IPS-NIHi11 (cell line): ENCODE results near the gene SAPCD2.
"Not testable (repeated sequence)": the region's sequence is repeated elsewhere in the genome, so short reads cannot be mapped to it uniquely, and the experiment has no call there.

Experiments used
- DNase-seq: peaks from one replicate; pipeline ENCODE4 v3.0.0; 2012; ENCODE audit warnings: mixed read lengths, low spot score

Gene SAPCD2

DNA sequence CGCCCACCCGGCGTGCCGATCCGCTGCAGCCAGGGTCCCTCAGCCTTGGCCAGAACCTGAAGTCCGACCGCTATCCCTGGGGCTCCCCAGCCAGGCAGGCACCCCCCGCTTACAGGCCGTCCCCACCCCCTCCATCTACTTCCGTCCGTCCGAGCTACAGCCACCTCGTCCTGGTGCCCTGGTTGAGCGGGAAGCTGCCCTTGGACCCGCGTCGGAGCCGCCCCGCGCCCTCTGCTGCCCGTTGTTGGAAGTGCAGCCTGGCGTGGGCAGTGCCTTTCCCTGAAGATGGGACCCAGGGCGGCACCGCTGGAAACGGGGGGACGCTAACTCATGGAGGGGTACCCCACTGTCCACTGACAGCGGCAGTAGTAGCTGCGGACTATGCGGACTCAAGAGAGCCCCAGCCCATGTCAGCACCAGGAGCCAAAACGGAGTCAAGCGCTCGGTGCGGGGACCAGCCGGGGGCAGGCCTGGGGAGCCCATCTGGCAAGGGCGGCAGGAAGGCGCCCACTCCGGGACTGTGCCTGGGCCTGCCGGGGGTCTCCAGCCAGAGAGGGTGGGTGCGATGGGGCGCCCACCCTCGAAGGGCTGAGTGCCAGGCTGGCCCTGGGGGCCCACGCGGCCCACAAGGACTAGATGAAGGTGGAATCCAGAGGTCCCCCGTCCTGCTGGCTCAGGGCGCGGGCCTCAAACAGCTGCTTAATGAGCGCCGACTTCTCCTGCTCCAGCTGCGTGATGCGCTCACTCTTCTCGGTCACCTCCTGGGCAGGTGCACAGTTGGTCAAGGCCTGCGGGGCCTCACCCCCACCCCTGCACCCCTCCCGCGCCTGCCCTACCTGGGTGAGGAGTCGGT is 6.1 kb downstream of the SAPCD2 start:
- DNase-seq: peak; percentile 83

DNA sequence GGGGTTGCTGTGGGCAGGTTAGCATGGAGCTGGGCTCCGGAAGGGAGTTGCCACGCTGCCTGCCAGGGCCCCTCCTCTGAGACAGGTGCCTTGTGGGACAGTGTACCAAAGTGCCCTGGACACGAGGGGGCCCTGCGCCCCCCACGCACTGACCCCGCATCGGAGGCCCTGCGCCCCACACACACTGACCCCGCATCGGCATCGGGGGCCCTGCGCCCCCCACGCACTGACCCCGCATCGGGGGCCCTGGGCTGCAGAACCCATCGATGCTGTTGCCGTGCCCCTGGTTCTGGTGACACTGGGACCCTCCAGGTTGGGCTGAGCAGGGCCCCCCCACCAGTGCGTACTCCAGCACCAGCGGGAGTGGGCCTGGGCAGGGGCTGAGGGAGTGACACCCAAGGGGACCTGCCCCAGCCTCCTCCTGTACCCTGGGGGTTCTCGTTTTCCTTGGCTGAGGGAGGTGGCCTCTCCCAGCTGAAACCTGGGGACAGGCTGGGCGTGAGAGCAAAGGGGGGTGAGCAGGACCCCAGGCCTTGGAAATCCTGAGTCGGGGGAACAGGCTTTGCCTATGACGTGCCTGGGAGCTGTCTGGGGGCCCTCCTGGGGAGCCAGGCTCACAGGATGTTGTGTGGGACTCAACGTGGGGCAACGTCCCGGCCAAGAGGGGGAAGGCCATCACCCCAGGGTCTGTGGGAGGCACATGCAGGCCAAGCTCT is 6.9 kb downstream of the SAPCD2 start:
- no peak for DNase-seq

DNA sequence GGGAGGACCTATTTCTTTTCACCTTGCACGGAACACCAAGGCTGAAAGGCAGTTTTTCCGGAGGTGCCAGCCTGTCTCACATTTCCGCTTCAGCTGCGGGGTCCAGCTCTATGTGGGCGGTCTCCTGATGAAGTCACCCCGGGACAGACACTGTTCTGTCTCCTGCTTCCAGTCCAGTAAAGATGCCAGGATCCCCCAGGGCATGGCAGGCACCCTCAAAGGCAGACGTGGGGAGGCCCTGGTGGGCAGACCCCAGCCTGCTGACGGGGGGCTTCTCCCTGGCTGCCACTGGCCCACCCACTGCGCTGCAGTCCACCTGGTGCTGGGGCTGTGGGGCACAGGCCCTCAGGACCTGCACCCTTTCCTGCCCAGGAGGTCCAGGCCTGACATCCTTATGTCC is 7.6 kb downstream of the SAPCD2 start:
- DNase-seq: not testable (repeated sequence)

GRCh38 chr9:137062384-137062783 is 8.0 kb downstream of the SAPCD2 start:
- DNase-seq: no peak

GRCh38 chr9:137058521-137059234 is 11.7 kb downstream of the SAPCD2 start:
- DNase-seq: no peak

DNA sequence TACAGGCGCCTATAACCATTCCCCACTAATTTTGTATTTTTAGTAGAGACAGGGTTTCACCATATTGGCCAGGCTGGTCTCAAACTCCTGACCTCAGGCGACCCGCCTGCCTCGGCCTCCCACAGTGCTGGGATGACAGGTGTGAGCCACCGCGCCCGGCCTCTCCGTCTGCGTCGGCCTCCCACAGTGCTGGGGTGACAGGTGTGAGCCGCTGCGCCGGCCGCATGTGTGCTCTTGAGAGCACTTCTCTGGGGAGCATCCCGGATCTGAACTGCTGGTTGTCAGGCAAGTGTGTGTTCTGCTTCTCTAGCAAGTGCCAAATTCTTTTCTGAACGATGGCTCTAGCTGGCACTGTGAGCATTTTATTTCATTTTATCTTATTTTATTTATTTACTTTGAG is 12.8 kb downstream of the SAPCD2 start:
- DNase-seq: no peak

DNA sequence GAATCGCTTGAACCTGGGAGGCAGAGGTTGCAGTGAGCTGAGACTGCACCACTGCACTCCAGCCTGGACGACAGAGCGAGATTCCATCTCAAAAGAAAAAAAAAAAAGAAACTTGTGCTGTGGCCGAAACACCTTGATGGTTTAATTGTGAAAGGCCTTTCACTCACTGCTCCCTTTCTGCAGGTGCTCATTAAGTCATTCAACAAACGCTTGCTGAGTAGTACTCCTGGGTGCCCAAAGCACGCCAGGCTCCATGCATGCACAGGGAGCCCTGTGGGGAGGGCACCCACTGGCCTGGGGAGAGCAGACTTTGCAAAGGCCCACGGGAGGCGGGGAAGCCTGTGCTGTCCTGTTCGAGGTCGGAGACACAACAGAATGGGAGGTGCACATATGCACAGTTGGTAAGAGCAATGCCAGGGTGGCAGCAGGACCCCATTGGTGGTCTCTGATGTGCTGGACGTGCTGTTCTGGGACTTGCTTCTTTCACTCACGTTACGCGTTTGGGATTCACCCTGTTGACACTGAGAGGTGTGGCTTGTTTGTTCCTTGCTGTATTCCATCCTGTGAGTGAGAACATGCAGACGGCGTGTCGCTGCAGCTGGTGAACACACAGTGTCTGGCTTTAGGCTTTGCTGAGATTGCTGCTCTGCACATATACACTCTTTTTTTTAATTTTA is 13.5 kb downstream of the SAPCD2 start:
- DNase-seq: no peak

GRCh38 chr9:137055385-137056364 is 14.7 kb downstream of the SAPCD2 start:
- peak; percentile 53 for DNase-seq

GRCh38 chr9:137054932-137055384 is 15.4 kb downstream of the SAPCD2 start:
- no peak for DNase-seq

DNA sequence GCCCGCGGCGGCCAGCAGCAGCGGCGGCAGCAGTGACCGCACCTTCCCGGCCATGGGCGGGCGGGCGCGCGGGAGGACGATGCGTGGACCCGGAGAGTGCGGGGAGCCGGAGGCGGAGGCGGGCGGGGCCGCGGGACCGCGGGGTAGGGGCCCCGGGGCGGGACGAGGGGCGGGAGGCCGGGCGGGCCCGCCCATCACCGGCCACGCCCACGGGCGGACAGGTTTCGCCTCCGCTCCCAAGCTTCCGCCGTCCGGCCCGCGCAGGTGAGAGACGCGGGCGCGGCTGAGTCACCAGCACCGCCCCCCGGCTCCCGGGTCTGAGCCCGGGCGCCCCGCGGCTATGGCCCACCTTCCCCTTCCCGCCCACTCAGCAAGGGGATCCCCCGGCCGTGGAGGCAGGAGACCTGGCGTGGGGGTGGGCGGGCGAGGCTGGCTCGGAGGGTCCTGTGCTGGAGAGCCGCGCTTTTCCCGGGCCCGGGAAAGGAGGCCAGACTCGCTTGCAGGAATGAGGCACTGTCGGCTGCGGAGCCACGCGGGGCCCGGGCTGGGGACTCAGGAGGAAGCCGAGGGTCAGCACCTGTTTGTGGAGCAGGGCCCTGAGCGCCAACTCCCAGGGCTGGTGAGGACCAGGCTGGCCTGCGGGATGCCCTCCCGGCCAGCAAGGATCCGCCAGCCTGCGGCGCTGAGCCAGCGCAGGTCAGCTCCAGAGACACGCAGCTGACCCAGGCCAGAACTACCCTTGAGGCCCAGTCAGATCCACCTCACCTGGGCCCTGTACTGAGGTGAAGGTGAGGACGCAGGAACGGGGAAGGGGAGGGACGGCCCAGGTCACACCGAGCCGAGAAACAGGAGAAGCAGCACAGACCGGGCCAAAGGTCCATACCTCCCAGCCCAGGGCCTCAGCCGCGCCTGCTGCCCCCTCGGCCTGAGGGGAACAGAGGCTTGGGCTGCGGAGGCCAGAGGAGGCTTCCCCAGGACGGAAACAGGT is 16.1 kb downstream of the SAPCD2 start, which contains the start of gene ENTPD2:
TSS of gene ENTPD2 (minus strand) at position 118 of the 988 bp plus-strand sequence. CDS start at position 54, 64 bp downstream.
- DNase-seq: peak; percentile 85

- DNase-seq: peak; percentile 58
Measured at GRCh38 chr9:137052998-137053943, 17.1 kb downstream of the SAPCD2 start.

DNA sequence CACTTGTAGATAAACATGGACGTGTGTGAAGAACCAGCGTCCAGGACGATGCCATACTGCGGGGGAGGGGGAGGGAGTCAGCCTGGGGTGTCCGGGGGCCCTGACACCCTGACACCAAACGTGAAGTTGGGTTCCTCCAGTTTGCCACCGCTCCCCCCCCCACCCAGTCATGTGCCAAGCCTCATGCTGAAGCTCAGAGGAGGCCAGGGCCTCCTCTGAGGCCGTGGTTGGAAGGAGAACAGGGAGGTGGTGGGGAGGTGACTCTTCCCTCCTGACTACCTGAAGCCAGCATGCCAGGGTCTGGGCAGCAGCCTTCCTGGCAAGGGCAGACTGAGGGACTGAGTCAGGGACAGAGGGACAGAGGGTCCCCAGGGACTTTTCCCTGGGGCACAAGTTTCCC is 18.1 kb downstream of the SAPCD2 start:
- no peak for DNase-seq

- DNase-seq: no peak
Measured at GRCh38 chr9:137051145-137051724, 19.1 kb downstream of the SAPCD2 start.

DNA sequence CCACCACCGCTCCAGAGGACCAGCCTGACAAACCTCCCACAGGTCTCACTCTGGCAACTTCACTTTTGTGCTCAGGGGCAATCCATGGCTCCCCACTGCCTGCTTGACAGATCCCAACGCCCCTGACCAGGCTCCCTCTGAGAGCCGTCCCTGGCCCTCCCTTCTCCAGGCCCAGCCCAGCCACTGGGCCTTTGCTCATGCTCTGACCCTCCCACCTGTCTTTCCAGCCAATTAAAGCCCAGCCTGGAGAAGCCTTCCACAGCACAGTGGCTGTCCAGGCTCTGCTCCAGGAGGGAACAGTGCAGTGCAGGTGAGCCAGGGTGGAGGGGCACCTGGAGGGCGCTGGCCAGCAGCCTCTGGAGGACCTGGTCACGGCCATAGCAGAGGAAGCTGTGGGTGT is 19.8 kb downstream of the SAPCD2 start:
- peak; percentile 35 for DNase-seq

GRCh38 chr9:137049544-137050449 is 20.6 kb downstream of the SAPCD2 start:
- peak; percentile 71 for DNase-seq

- DNase-seq: peak; percentile 74
Measured at GRCh38 chr9:137048655-137049543, 21.5 kb downstream of the SAPCD2 start.
